Cardiac muscle cell (in vitro differentiated cells and primary cell): ENCODE measurements around the gene HNRNPUL2. TPM values are rescaled to one million over a fixed set of nuclear protein-coding genes. Genes with fewer than 3 reads are reported as not detected.
A peak's percentile ranks its signal among the peaks of the same experiment; 100 is the strongest.
"Not testable (repeated sequence)": the region's sequence is repeated elsewhere in the genome, so short reads cannot be mapped to it uniquely, and the experiment has no call there.

Experiments
- DNase-seq, 2 donors: peaks; one replicate each; pipeline versions ENCODE4 v3.0.0 to v3.0.0-alpha.2; 2010 to 2017; ENCODE audit warnings: low read depth in 1 of 2, low spot score in 1 of 2
- H3K27ac ChIP-seq: fragments of 200-600 bp; sonication (generic); 2 replicates; pipeline ENCODE4 v1.5.1; 2016
- H3K27me3 ChIP-seq: fragments of 200-600 bp; sonication (generic); 2 replicates; pipeline ENCODE4 v1.6.0; 2016; ENCODE audit warnings: control low read depth
- H3K36me3 ChIP-seq: fragments of 200-600 bp; sonication (generic); 2 replicates; pipeline ENCODE4 v1.5.1; 2016; ENCODE audit warnings: control low read depth
- H3K4me1 ChIP-seq: fragments of 200-600 bp; sonication (generic); 2 replicates; pipeline ENCODE4 v1.8.1; 2017; ENCODE audit warnings: low read depth, mild to moderate bottlenecking, mixed run types
- H3K4me3 ChIP-seq: fragments of 200-600 bp; sonication (generic); 2 replicates; pipeline ENCODE4 v1.5.1; 2016; ENCODE audit warnings: mild to moderate bottlenecking
- H3K9me3 ChIP-seq: fragments of 200-600 bp; sonication (generic); 2 replicates; pipeline ENCODE4 v1.5.1; 2017; ENCODE audit warnings: low read depth, mild to moderate bottlenecking, control low read depth
- polyA plus RNA-seq: library from polyadenylated mRNA; unstranded; fragments of >200 nt; fragmentation: Nextera tagmentation; extraction: Ambion mirVana; gene quantifications from 2 replicates; pipeline ENCODE4 v1.2.1, GENCODE V29; 2016
- total RNA-seq: library from RNA; depleted of rRNA; stranded (reverse); fragments of >200 nt; gene quantifications from 2 replicates; pipeline ENCODE4 v1.2.3, GENCODE V29; 2016
- TF ChIP-seq, protein P1 (sequence below): IDR thresholded peaks from 2 replicates; pipeline ENCODE4 v1.5.1; 2012; ENCODE audit warnings: low read depth, mild to moderate bottlenecking, low read length

The HNRNPUL2 gene
- total and polyA plus RNA-seq, 2 experiments from 2014 or later = 3.2 to 20.0 TPM

DNA sequence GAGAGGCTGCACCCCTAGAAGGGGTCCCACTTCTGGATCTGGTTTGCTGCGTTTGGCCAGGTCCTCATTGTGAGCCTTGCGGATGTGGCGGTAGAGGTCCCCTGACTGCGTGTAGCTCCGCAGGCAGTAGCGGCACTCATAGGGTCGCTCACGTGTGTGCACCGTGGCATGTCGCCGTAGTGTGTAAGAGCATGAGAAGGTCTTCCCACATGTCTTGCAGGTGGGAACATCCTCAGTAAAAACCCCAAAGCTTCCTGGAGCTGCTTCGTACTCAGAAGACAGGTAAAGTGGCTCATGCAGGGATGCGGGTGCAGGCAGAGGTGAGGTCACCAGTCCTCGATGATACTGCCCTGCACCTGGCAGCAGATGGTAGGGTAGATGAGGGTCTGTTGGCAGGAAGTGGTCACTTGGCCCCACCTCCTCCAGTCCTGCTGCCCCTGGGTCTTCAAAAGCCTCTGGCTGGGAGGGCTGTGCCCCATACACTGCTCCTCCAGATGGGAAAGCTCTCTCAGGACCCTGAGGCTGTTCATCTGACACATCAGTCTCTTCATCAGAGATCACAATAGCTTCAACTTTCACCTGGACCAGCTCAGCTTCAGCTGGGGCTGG is 25.0 kb upstream of the HNRNPUL2 start:
- H3K27ac ChIP-seq = peak overlapping the region; percentile 93
- H3K4me3 ChIP-seq = no peak overlapping the region
- TF ChIP-seq, protein P1, sequence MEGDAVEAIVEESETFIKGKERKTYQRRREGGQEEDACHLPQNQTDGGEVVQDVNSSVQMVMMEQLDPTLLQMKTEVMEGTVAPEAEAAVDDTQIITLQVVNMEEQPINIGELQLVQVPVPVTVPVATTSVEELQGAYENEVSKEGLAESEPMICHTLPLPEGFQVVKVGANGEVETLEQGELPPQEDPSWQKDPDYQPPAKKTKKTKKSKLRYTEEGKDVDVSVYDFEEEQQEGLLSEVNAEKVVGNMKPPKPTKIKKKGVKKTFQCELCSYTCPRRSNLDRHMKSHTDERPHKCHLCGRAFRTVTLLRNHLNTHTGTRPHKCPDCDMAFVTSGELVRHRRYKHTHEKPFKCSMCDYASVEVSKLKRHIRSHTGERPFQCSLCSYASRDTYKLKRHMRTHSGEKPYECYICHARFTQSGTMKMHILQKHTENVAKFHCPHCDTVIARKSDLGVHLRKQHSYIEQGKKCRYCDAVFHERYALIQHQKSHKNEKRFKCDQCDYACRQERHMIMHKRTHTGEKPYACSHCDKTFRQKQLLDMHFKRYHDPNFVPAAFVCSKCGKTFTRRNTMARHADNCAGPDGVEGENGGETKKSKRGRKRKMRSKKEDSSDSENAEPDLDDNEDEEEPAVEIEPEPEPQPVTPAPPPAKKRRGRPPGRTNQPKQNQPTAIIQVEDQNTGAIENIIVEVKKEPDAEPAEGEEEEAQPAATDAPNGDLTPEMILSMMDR = no peak
- peaks cover 3% of the 10 kb centered on the region for H3K36me3 ChIP-seq
- H3K4me1 ChIP-seq = peaks cover 6% of the 10 kb centered on the region
- no peaks in the 10 kb centered on the region for H3K9me3 ChIP-seq
- DNase-seq = no peak
- H3K27me3 ChIP-seq = no peaks in the 10 kb centered on the region

DNA sequence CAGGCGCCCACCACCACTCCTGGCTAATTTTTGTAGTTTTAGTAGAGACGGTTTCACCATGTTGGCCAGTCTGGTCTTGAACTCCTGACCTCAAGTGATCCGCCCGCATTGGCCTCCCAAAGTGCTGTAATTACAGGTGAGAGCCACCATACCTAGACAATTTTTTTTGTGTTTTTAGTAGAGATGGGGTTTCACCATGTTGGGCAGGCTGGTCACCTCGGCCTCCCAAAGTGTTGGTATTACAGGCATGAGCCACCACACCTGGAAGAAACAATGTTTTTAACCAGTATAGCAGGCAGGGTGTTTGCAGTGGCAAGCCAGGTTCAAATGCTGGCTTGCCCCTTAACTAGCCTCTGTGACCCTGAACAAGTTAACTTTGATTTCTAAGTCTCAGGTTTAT is 22.7 kb upstream of the HNRNPUL2 start:
- H3K4me1 ChIP-seq, H3K27me3 ChIP-seq, H3K9me3 ChIP-seq, DNase-seq, H3K4me3 ChIP-seq, H3K36me3 ChIP-seq, H3K27ac ChIP-seq: not testable (repeated sequence)

DNA sequence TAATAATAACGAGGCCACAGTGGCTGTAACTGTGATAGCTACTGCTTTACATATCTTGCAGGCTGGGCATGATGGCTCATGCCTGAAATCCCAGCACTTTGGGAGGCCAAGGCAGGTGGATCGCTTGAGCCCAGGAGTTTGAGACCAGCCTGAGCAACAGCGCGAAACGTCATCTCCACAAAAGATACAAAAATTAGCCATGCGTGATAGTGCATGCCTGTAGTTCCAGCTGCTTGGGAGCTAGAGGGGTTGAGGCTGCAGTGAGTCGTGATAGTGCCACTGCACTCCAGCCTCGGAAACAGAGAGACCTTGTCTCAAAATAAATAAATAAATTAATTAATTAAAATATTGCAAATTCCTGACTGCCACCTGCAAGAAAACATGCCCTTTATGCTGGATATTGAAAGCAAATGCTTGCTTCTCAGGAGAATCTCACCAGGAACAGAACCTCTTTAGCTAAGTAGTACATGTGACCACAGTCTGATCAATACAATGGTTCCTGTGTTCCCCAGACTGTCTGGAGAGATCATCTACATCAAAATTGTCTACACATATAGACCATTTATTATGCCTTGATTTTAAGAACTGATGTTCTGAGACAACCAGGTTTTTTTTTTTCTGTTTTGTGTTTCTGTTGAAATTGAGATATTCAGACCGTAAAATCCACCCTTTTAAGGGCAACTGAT is 20.4 kb upstream of the HNRNPUL2 start:
- Histone ChIP-seq H3K4me3 (no peak overlapping the region), H3K36me3 (peaks cover 3% of the 10 kb centered on the region), H3K9me3 (no peaks in the 10 kb centered on the region), H3K4me1 (no peaks in the 10 kb centered on the region), H3K27ac (peak overlapping the region; percentile 43), H3K27me3 (no peaks in the 10 kb centered on the region)
- TF ChIP-seq, protein P1 = no peak
- no peak for DNase-seq

DNA sequence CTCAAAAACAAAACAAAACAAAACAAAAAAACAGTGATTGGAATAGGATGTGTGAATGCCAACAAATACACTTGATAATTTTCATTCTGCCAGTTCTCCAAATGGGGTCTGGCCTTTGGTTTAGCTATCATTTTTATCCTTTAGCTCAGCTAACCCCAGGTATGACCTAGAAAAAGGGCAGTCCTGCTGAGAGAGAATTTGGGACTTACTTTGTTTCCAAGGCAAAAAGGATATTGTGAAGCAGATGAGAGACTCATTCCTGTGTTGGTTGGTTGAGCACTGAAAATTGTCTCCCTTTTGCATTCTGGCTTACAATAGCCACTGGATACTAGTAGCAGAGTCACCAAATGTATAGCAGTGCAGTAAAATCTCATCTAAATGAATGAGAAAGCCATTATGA is 9.9 kb upstream of the HNRNPUL2 start:
- H3K4me1 ChIP-seq = no peaks in the 10 kb centered on the region
- TF ChIP-seq, protein P1 = no peak
- H3K4me3 ChIP-seq = no peak overlapping the region
- H3K36me3 ChIP-seq = peaks cover 23% of the 10 kb centered on the region
- no peaks in the 10 kb centered on the region for H3K9me3 ChIP-seq
- DNase-seq = no peak
- H3K27me3 ChIP-seq = no peaks in the 10 kb centered on the region
- no peak overlapping the region for H3K27ac ChIP-seq

DNA sequence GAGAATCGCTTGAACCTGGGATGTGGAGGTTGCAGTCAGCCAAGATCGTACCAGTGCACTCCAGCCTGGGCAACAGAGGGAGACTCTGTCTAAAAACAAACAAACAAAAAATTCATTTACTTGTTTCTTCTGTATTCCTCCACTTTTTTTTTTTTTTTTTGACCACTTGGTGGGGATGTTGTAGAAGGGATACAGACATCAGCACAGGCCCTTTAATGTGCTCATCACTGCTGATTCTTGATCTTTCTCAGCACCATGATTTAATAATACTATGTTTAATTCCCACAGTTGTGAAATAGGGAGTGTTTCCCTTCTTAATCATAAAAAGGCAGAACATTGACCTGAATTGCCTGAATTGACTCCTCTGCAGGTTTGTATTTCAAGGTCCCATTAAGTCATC is 5.6 kb upstream of the HNRNPUL2 start:
- TF ChIP-seq, protein P1 = no peak
- no peaks in the 10 kb centered on the region for H3K27me3 ChIP-seq
- no peak overlapping the region for H3K4me3 ChIP-seq
- H3K4me1 ChIP-seq = no peaks in the 10 kb centered on the region
- no peaks in the 10 kb centered on the region for H3K9me3 ChIP-seq
- peaks cover 17% of the 10 kb centered on the region for H3K36me3 ChIP-seq
- no peak overlapping the region for H3K27ac ChIP-seq
- peak in 1 of 2 donors; percentile 43 for DNase-seq

DNA sequence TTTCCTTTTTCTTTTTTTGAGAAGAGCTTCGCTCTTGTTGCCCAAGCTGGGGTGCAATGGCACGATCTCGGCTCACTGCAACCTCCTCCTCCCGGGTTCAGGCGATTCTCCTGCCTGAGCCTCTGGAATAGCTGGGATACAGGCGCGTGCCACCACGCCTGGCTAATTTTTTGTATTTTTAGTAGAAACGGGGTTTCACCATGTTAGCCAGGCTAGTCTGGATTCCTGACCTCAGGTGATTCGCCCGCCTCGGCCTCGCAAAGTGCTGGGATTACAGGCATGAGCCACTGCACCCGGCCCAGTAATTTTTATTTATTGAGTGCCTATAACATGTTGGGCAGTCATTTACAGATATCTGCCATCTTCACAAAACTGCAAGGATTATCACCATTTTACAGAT is 2.8 kb upstream of the HNRNPUL2 start:
- not testable (repeated sequence) for DNase-seq, H3K9me3 ChIP-seq, H3K27ac ChIP-seq, H3K27me3 ChIP-seq, H3K4me1 ChIP-seq
- Histone ChIP-seq H3K36me3 (peaks cover 12% of the 10 kb centered on the region), H3K4me3 (peak overlapping the region; percentile 90)
